GM18511 (cell line): Measurements from ENCODE around the gene ZNF320.
"Not testable (repeated sequence)": the region's sequence is repeated elsewhere in the genome, so short reads cannot be mapped to it uniquely, and the experiment has no call there.

Experiments used
- ATAC-seq: cut with Tn5 transposase; IDR thresholded peaks from one replicate; pipeline ENCODE4 v1.9.1; 2021; ENCODE audit warnings: mild to moderate bottlenecking, moderate library complexity; ENCODE audit not compliant: unreplicated experiment

ZNF320 gene

GRCh38 chr19:52922841-52923777 is 25.7 kb upstream of the ZNF320 start, which contains the start of gene ZNF888:
TSS of gene ZNF888 (minus strand) at chr19:52923428. CDS start at chr19:52917873, 5,555 bp downstream.
- peak; percentile 96 for ATAC-seq

GRCh38 chr19:52917531-52917930 is 20.1 kb upstream of the ZNF320 start:
- no peak for ATAC-seq

GRCh38 chr19:52910648-52911047 is 13.2 kb upstream of the ZNF320 start:
- ATAC-seq, result no peak

GRCh38 chr19:52904052-52904780 is 6.8 kb upstream of the ZNF320 start:
- ATAC-seq, result not testable (repeated sequence)

GRCh38 chr19:52901842-52902241 is 4.4 kb upstream of the ZNF320 start:
- no peak for ATAC-seq

- ATAC-seq, result not testable (repeated sequence)
These were observed 1.2 kb upstream of the ZNF320 start for GRCh38 chr19:52898596-52898995.

- ATAC-seq, result no peak
These were observed 666 bp upstream of the ZNF320 start for GRCh38 chr19:52898101-52898500.

- ATAC-seq, result peak; percentile 27
These were observed 851 bp downstream of the ZNF320 start for GRCh38 chr19:52896431-52897137.

GRCh38 chr19:52891336-52891735 is 6.1 kb downstream of the ZNF320 start:
- no peak for ATAC-seq

GRCh38 chr19:52889931-52890330 is 7.5 kb downstream of the ZNF320 start:
- no peak for ATAC-seq

GRCh38 chr19:52889076-52889475 is 8.4 kb downstream of the ZNF320 start:
- no peak for ATAC-seq

GRCh38 chr19:52880895-52881389 is 16.5 kb downstream of the ZNF320 start:
- no peak for ATAC-seq

GRCh38 chr19:52872996-52873395 is 24.4 kb downstream of the ZNF320 start:
- ATAC-seq, result not testable (repeated sequence)

- no peak for ATAC-seq
These were observed 26.0 kb downstream of the ZNF320 start for GRCh38 chr19:52871466-52871865.

- ATAC-seq, result not testable (repeated sequence)
These were observed 29.4 kb downstream of the ZNF320 start for GRCh38 chr19:52868031-52868430.

- peak; percentile 98 for ATAC-seq
These were observed 39.9 kb downstream of the ZNF320 start, which contains the start of gene ZNF468 for GRCh38 chr19:52857378-52858191. TSS of gene ZNF468 (minus strand) at chr19:52857619. CDS start at chr19:52854272, 3,347 bp downstream.

- peak; percentile 25 for ATAC-seq
These were observed 40.7 kb downstream of the ZNF320 start for GRCh38 chr19:52856540-52857377.
